HG03342 (cell line): ENCODE data around the gene PDS5B.
"Not testable (repeated sequence)": the region's sequence is repeated elsewhere in the genome, so short reads cannot be mapped to it uniquely, and the experiment has no call there.

ENCODE experiments used
- ATAC-seq: cut with Tn5 transposase; IDR thresholded peaks from one replicate; pipeline ENCODE4 v1.9.1; 2021; ENCODE audit warnings: mild to moderate bottlenecking, moderate library complexity; ENCODE audit not compliant: unreplicated experiment

The PDS5B gene

GRCh38 chr13:32783067-32783466 lies 196.8 kb downstream of the PDS5B start:
- no peak for ATAC-seq

DNA sequence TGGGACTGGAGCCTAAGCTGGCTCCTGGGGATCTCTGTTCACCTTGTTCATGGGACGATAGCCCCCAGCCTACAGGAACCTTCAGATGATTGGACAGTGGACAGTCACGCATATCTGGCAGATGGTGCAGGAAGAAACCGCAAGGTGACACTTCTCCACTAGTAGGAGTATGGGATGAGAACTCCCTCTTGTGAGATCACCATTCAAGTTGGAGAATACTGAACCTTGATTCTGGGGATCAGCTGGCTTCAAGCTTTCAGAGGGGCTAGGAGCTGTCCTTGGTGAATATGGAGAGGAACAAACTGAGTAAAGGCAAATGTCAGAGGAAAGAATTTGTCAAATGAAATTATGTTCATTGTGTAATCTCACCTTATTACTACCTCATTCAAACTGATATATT lies 204.5 kb downstream of the PDS5B start:
- ATAC-seq, result no peak

- ATAC-seq, result peak; percentile 87
Observed at GRCh38 chr13:32791545-32792172, 205.4 kb downstream of the PDS5B start.

- no peak for ATAC-seq
Observed at GRCh38 chr13:32796754-32797153, 210.5 kb downstream of the PDS5B start.

DNA sequence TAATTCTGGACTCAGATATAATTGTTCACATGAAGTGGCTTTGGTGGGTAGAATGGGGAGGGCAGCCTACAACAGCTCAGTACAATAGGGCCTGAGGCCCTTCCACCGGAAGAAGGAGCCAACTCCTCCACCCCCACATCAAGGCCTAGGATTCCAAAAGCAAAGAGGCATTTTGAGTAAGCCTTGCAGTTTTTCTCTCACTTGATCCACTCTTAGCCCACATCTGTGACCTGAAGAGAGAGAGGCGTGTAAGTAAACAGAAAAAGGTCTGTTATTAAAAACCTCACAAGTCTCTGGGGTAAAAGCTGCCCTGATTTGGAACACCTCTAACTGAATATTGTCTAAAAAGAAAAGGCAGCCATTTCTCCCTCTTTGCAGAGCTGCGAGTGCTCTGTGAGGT lies 215.9 kb downstream of the PDS5B start:
- no peak for ATAC-seq

- no peak for ATAC-seq
Observed at GRCh38 chr13:32804673-32805230, 218.5 kb downstream of the PDS5B start.

- peak; percentile 86 for ATAC-seq
Observed at GRCh38 chr13:32811297-32811800, 225.1 kb downstream of the PDS5B start.

DNA sequence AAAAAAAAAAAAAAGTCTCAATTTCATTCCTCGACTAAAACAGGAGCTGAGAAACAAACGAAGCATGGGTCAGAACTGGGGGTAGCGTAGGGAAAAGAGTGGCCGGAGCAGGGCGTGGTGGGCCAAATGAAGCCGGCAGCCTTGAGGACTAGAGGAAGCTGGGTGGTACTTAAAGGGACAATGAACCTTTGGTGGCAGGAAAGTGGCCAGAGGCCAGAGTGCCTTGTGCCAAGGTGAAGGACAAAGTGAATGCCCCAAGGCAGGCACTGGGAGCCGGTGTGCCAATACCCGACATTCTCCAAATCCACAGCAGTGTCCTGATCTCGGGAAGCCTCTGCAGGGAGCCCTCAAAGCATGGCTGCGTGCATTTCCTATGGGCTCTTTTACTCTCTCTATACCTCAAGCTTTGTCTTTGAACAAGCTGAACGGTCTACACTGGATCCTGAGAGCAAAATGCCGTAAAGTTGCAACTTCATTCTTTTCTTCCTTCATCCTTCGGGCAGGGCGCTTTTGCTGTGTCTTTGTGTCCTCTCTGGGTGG lies 235.0 kb downstream of the PDS5B start:
- ATAC-seq, result no peak

DNA sequence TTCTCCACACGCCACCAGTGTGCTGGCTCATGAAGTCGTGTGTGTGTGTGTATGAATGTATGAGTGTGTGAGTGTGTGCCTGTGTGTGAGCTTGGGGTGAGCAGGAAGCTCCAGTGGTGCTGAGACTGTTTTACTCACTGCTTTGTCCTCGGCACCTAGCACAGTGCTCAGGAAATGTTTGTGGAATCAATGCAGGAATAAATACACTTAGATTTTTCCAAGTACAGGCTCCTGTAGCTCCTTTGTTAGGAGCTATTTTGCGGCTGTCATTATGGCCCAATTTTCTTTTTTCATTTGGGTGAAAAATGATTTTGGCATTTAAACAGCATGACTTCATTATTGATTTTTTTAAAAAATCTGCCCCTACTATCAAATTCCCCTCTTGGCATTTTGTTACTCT lies 236.5 kb downstream of the PDS5B start:
- no peak for ATAC-seq

DNA sequence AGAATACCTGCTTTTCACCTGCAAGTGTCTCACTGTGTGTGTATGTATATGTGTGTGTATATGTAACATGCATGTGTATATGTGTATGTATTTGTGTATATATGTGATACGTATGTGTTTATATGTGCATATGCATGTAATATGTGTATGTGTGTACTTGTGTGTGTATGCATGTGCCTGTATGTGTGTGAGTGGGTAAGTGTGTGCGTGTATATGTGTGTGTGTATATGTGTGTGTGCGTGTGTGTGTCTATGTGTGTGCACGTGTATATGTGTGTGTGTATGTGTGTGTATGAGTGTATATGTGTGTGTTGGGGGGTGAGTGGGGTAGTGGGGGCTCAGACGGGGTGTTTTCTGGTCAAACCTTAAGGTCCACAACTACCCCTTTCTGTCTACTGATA lies 237.3 kb downstream of the PDS5B start:
- ATAC-seq, result no peak

- ATAC-seq, result no peak
Observed at GRCh38 chr13:32824061-32824460, 237.8 kb downstream of the PDS5B start.

DNA sequence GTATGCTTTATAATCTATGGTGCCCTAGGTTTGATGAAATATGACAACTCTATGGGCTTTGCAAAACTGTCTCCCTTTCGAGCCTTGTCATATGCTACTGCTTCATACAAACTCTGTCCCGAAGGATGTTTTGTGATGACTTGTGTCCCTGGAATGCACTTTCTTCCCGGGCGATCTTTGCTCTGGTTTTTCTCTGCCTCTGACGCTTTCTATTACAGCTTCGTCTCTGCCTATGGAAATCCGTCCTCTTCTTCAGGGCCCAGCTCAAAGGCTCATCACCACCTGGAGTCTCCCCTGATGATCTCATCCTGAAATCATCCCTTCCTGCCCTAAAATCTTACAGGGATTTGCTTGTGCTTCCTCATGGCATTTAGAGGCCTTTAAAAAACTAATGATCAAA lies 238.4 kb downstream of the PDS5B start:
- no peak for ATAC-seq

- ATAC-seq, result no peak
Observed at GRCh38 chr13:32825481-32825880, 239.2 kb downstream of the PDS5B start.

DNA sequence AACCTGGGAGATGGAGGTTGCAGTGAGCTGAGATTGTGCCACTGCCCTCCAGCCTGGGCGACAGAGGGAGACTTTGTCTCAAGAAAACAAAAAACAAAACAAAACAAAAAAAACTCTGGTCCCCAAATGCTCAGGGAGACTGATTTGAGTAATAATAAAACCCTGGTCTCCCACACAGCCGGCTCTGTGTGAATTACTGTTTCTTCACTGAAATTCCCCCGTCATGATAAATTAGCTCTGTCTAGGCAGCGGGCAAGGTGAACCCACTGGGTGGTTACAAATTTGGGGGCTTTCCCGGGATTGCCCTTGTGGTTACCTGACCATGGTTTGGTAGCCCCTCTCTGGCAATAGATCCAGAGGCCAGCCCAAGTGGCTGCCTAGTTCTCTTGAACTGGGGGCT lies 240.1 kb downstream of the PDS5B start:
- ATAC-seq, result not testable (repeated sequence)
